HG03039 (cell line): ENCODE results near the gene MMP14.
A peak's percentile ranks its signal among the peaks of the same experiment; 100 is the strongest.
"Not testable (repeated sequence)": the region's sequence is repeated elsewhere in the genome, so short reads cannot be mapped to it uniquely, and the experiment has no call there.

Source experiments
- ATAC-seq: cut with Tn5 transposase; IDR thresholded peaks from one replicate; pipeline ENCODE4 v1.9.1; 2021; ENCODE audit warnings: mild to moderate bottlenecking, moderate library complexity; ENCODE audit not compliant: unreplicated experiment

Gene MMP14

DNA sequence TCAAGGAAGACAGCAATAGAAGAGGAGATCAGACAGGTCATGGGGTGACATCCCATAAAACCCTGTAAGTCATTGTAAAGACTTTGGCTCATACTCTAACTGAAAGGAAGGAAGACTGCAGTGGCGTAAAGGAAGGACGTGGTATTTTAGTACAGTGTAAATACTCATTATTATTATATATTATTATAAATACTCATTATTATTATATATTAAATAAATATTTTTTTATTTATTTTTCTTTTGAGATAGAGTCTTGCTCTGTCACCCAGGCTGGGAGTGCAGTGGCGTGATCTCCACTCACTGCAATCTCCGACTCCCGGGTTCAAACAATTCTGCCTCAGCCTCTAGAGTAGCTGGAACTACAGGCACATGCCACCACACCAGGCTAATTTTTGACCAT is 20.0 kb downstream of the MMP14 start:
- no peak for ATAC-seq

DNA sequence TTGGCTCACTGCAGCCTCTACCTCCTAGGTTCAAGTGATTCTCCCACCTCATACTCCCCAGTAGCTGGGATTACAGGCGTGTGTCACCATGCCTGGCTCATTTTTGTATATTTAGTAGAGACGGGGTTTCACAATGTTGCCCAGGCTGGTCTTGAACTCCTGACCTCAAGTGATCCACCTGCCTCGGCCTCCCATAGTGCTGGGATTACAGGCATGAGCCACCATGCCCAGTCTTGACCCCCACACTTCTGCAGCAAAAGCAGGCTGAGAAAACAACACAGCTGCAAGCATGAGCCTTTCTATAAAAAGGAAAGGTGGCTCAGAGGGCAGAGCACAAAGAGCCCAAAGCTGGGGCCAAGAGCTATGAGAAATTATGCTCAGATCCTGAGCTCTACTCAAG is 24.0 kb downstream of the MMP14 start:
- not testable (repeated sequence) for ATAC-seq

DNA sequence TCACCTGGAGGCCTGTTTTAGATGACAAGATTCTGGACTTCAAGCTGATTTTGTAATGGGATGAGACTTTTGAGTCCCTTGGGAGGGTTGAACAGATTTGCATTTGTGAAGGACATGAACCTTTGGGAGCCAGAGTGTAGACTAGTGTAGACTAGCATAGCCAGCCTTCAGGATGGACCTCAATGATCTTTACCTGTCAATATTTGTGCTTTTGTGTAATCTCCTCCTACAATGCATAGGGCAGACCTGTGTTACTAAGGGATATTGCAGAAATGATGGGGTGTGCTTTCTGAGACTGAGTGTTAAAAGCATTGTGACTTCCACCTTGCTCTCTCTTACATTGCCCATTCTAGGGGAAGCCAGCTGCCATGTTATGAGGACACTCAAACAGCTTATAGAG is 25.3 kb downstream of the MMP14 start:
- ATAC-seq = no peak

DNA sequence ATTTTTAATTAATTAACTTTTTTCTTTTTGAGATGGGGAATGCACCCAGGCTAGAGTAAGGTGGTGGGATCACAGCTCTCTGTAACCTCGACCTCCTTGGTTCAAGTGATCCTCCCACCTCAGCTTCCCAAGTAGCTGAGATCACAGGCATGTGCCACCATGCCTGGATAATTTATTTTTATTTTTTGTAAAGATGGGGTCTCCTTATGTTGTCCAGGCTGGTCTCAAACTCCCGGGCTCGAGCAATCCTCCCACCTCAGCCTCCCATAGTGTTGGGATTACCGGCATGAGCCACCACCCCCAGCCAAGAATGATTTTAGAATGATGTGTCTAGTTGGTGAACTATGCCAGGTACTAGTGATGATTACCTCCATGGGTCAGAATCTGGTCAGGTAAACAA is 28.6 kb downstream of the MMP14 start:
- no peak for ATAC-seq

DNA sequence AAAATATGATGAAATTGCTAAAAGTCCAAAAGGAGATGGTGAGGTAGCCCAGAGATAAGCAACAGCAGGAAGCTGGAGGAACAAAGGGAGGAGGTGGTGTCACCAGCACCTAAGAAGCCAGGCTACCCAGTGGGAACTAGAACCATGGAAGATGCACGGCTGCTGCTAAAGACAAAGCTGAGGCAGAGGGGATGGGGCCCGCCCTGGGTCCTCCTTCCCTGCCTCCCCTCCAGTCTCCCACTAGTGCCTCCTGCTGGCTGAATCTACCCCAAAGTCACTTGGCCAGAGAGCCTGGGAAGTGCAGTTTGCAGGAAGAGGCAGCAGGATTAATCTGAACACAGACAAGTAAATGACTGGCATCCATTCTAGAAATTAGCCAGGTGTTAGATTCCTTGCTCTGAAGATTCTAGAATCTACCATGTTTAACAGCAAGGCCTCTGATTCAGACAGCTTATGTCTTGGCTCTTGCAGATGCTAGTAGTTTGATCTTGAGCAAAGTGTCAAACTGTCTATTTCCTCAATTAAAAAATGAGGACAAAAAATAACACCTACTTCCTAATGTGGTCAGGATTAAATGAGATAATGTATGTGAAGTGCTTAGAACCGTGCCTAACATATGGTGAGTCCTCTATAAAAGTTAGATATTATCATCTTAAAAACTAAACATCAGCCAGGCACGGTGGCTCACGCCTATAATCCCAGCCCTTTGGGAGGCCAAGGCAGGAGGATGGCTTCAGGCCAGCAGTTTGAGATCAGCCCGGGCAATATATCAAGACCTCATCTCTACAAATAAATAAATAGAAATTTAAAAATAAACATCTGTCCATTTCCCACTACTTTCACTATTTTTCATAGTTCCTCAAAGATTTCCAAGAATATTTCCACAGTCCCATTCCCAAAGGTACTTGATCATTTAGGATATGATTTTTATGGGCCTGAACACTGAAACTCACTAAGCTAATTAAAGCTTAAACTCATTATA is 29.3 kb downstream of the MMP14 start:
- ATAC-seq = no peak

- no peak for ATAC-seq
Measured at GRCh38 chr14:22866874-22867273, 30.5 kb downstream of the MMP14 start.

DNA sequence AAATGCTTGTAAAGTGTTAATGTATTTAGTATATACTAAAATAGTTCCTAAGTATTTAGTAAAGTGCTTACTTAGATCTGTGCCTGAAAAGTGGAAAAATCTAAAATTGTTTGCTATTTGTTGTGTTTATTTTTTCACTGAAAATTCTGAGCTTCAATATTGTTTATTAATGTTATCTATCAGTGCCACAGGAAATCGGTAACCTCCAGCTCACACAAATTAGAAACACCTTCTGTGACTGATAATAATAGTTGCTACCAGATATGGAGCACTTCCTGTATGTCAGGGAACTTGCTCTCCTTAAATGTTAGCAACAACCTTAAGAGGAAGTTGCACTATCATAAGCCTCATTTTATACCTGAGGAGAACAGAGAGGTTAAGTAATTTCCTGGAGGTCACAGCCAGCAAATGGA is 34.4 kb downstream of the MMP14 start:
- peak; percentile 29 for ATAC-seq

- ATAC-seq = peak; percentile 67
Measured at GRCh38 chr14:22871224-22872032, 35.0 kb downstream of the MMP14 start, which contains the start of gene LRP10. Gene LRP10, plus strand, starts transcription at chr14:22871740. Its CDS starts 564 bp downstream, at chr14:22872304.

GRCh38 chr14:22872033-22872832 is 35.8 kb downstream of the MMP14 start:
- ATAC-seq = peak; percentile 17

GRCh38 chr14:22872833-22873520 is 36.6 kb downstream of the MMP14 start:
- no peak for ATAC-seq

GRCh38 chr14:22875003-22875747 is 38.8 kb downstream of the MMP14 start:
- no peak for ATAC-seq

- no peak for ATAC-seq
Measured at GRCh38 chr14:22875748-22876319, 39.4 kb downstream of the MMP14 start.

DNA sequence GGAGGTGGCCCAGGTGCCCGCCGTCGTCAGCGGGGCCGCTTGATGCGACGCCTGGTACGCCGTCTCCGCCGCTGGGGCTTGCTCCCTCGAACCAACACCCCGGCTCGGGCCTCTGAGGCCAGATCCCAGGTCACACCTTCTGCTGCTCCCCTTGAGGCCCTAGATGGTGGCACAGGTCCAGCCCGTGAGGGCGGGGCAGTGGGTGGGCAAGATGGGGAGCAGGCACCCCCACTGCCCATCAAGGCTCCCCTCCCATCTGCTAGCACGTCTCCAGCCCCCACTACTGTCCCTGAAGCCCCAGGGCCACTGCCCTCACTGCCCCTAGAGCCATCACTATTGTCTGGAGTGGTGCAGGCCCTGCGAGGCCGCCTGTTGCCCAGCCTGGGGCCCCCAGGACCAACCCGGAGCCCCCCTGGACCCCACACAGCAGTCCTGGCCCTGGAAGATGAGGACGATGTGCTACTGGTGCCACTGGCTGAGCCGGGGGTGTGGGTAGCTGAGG is 40.7 kb downstream of the MMP14 start:
- no peak for ATAC-seq

- no peak for ATAC-seq
Measured at GRCh38 chr14:22878271-22879246, 42.2 kb downstream of the MMP14 start.

GRCh38 chr14:22882064-22882463 is 45.7 kb downstream of the MMP14 start:
- ATAC-seq = no peak

GRCh38 chr14:22882529-22883172 is 46.3 kb downstream of the MMP14 start:
- ATAC-seq = no peak
